PC-9 (cell line): ENCODE data around the gene NME7. TPM values are rescaled to one million over a fixed set of nuclear protein-coding genes. Genes with fewer than 3 reads are reported as not detected.

ENCODE experiments used
- BruUV-seq: library from RNA; stranded (reverse); fragments of 400-500 nt; replicated peaks from 2 replicates; lab custom pipeline; 2021; lab: Mats Ljungman, UMichigan
- CTCF ChIA-PET: fragments of 300-600 bp; sonication (Branson Sonifier 250); formaldehyde crosslinking; loops from one replicate; lab custom pipeline; 2022; ENCODE audit warnings: antibody characterized with exemption; lab: Charles Lee
- POLR2A ChIA-PET: fragments of 300-600 bp; sonication (Branson Sonifier 250); formaldehyde crosslinking; loops from one replicate; lab custom pipeline; 2022; ENCODE audit warnings: antibody characterized with exemption; ENCODE audit not compliant: unreplicated experiment; lab: Charles Lee
- DNase-seq, 2 experiments: peaks; one replicate each; pipeline versions ENCODE4 v3.0.0 to v3.0.0-alpha.2; 2015 to 2022; ENCODE audit warnings: mixed read lengths in 1 of 2
- H2AFZ ChIP-seq: fragments of 200-600 bp; sonication (generic); 2 replicates; pipeline ENCODE4 v1.8.1; 2017; ENCODE audit warnings: antibody characterized with exemption
- H3F3A ChIP-seq: fragments of 200-600 bp; sonication (generic); 2 replicates; pipeline ENCODE4 v1.8.1; 2017; ENCODE audit warnings: antibody characterized with exemption, mild to moderate bottlenecking, low read depth; ENCODE audit not compliant: insufficient read depth
- H3K27ac ChIP-seq: fragments of 200-600 bp; sonication (generic); 2 replicates; pipeline ENCODE4 v1.6.1; 2016; ENCODE audit warnings: mixed run types
- H3K27me3 ChIP-seq: fragments of 200-600 bp; sonication (generic); 2 replicates; pipeline ENCODE4 v1.6.1; 2016; ENCODE audit warnings: low read depth, mixed run types; ENCODE audit not compliant: insufficient read depth
- H3K36me3 ChIP-seq: fragments of 200-600 bp; sonication (generic); 2 replicates; pipeline ENCODE4 v1.6.1; 2016; ENCODE audit warnings: low read depth, mixed run types
- H3K4me1 ChIP-seq: fragments of 200-600 bp; sonication (generic); replicated peaks from 2 replicates; pipeline ENCODE4 v1.6.1; 2016; ENCODE audit warnings: mixed run types; ENCODE audit not compliant: insufficient read depth
- H3K4me2 ChIP-seq: fragments of 200-600 bp; sonication (generic); 2 replicates; pipeline ENCODE4 v1.6.1; 2017; ENCODE audit warnings: mixed run types
- H3K4me3 ChIP-seq: fragments of 200-600 bp; sonication (generic); 2 replicates; pipeline ENCODE4 v1.6.1; 2016; ENCODE audit warnings: mixed run types
- H3K79me2 ChIP-seq: fragments of 200-600 bp; sonication (generic); 2 replicates; pipeline ENCODE4 v1.6.1; 2017; ENCODE audit warnings: low read depth, mixed run types
- H3K9me2 ChIP-seq: fragments of 200-600 bp; sonication (generic); 2 replicates; pipeline ENCODE4 v1.8.1; 2017; ENCODE audit warnings: mild to moderate bottlenecking; ENCODE audit not compliant: insufficient read depth
- H3K9me3 ChIP-seq: fragments of 200-600 bp; sonication (generic); 2 replicates; pipeline ENCODE4 v1.8.1; 2016; ENCODE audit warnings: low read depth; ENCODE audit not compliant: insufficient read depth
- H4K20me1 ChIP-seq: fragments of 200-600 bp; sonication (generic); 2 replicates; pipeline ENCODE4 v1.8.1; 2017; ENCODE audit not compliant: insufficient read depth
- CTCF ChIP-seq: fragments of 200-600 bp; sonication (generic); conservative IDR thresholded peaks from 2 replicates; pipeline ENCODE4 v1.6.1; 2017; ENCODE audit warnings: mixed run types, antibody characterized with exemption, mild to moderate bottlenecking, moderate library complexity
- EZH2 ChIP-seq: fragments of 200-600 bp; sonication (generic); IDR thresholded peaks from 2 replicates; pipeline ENCODE4 v1.8.0; 2017; ENCODE audit warnings: antibody characterized with exemption, low read depth
- intact Hi-C: fragments of 100-400 bp; cut with micrococcal nuclease; formaldehyde crosslinking; loops from one replicate; pipeline ENCODE4 v1.10.0; 2022; ENCODE audit not compliant: unreplicated experiment
- total RNA-seq: library from RNA; stranded (reverse); gene quantifications from 2 replicates; pipeline ENCODE4 v1.2.3, GENCODE V29; 2021

NME7 gene
- total RNA-seq, 1 experiment from 2014 or later, result 21.4 TPM

GRCh38 chr1:169250022-169250421 is 117.6 kb downstream of the NME7 start:
- H3K27ac ChIP-seq, result no peak overlapping the region
- POLR2A ChIA-PET, result no interaction called here

DNA sequence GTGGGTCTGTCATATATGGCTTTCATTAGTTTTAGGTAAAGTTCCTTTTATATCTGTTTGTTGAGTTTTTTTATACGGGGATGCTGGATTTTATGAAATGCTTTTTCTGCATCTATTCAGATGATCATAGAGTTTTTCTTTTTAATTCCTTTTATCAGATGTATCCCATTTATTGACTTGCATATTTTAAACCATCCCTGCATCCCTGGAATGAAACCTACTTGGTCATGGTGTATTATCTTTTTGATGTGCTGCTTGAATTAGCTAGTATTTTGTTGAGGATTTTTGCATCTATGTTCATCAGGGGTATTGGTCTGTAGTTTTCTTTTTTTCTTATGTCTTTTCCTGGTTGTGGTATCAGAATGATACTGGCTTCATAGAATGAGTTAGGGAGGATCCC is 118.0 kb downstream of the NME7 start:
- H4K20me1 ChIP-seq, result no peaks in the 10 kb centered on the region
- no peak overlapping the region for H3K4me3 ChIP-seq
- H3K27me3 ChIP-seq, result no peaks in the 10 kb centered on the region
- TF ChIP-seq CTCF, result no peak
- no peak for TF ChIP-seq EZH2
- BruUV-seq, result no TSS peak
- H3K9me2 ChIP-seq, result no peaks in the 10 kb centered on the region; the same call in 1 of the 2 replicates
- no peaks in the 10 kb centered on the region for H3K9me3 ChIP-seq
- no peak overlapping the region for H3K4me2 ChIP-seq
- no peaks in the 10 kb centered on the region for H3K79me2 ChIP-seq
- ChIA-PET POLR2A (no interaction called here), CTCF (no interaction called here)
- H3F3A ChIP-seq, result no peaks in the 10 kb centered on the region
- intact Hi-C loops, result no loop called here
- no peak for DNase-seq
- H2AFZ ChIP-seq, result no peak overlapping the region
- no peaks in the 10 kb centered on the region for H3K36me3 ChIP-seq
- H3K27ac ChIP-seq, result no peak overlapping the region
- no peaks in the 10 kb centered on the region for H3K4me1 ChIP-seq

More at GRCh38 chr1:169250022-169250421, 117.6 kb downstream of the NME7 start:
- Histone ChIP-seq H3K4me3 (no peak overlapping the region), H2AFZ (no peak overlapping the region), H3K9me3 (no peaks in the 10 kb centered on the region), H3K79me2 (no peaks in the 10 kb centered on the region), H3K4me1 (no peaks in the 10 kb centered on the region), H3K4me2 (no peak overlapping the region), H4K20me1 (no peaks in the 10 kb centered on the region), H3K27me3 (no peaks in the 10 kb centered on the region), H3F3A (no peaks in the 10 kb centered on the region), H3K9me2 (no peaks in the 10 kb centered on the region; the same call in 1 of the 2 replicates), H3K36me3 (no peaks in the 10 kb centered on the region)
- BruUV-seq, result no TSS peak
- intact Hi-C loops, result no loop called here
- CTCF ChIA-PET, result no interaction called here
- TF ChIP-seq CTCF (no peak), EZH2 (no peak)
- DNase-seq, result no peak

DNA sequence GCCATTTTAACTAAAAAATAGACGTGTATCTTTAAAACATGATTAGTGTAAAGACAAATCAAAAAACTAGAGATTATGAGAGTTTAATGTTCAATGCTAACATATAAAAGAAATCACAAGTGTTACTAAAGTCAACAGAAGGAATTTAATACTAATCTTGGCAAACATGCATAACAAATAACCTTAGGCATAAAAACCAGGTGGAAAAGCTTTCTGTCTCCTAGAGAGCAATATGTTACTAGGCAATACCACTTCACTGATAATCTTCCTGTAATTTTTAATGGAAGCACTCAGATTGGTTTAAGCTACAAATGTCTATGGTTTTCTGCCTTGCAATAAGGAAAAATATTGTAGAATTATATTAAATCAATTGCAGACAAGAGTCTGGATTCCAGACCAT is 121.9 kb downstream of the NME7 start:
- CTCF ChIA-PET, result no interaction called here
- no peak overlapping the region for H3K4me3 ChIP-seq
- no peaks in the 10 kb centered on the region for H3F3A ChIP-seq
- POLR2A ChIA-PET, result no interaction called here
- H3K9me2 ChIP-seq, result no peaks in the 10 kb centered on the region; the same call in 1 of the 2 replicates
- H3K36me3 ChIP-seq, result no peaks in the 10 kb centered on the region
- no peak overlapping the region for H3K4me2 ChIP-seq
- intact Hi-C loops, result no loop called here
- H3K9me3 ChIP-seq, result no peaks in the 10 kb centered on the region
- H4K20me1 ChIP-seq, result no peaks in the 10 kb centered on the region
- H3K27ac ChIP-seq, result no peak overlapping the region
- H3K27me3 ChIP-seq, result no peaks in the 10 kb centered on the region
- BruUV-seq, result no TSS peak
- no peaks in the 10 kb centered on the region for H3K79me2 ChIP-seq
- no peak for TF ChIP-seq EZH2
- TF ChIP-seq CTCF, result no peak
- H3K4me1 ChIP-seq, result no peaks in the 10 kb centered on the region
- no peak for DNase-seq
- no peak overlapping the region for H2AFZ ChIP-seq
